C1 segment of cervical spinal cord (tissue), 14 donors: ENCODE results near the gene P2RY2.

Experiments
- DNase-seq, 14 donors: peaks; one replicate each; lab custom pipeline; 2025; lab: John Stamatoyannopoulos, UW

The P2RY2 gene

DNA sequence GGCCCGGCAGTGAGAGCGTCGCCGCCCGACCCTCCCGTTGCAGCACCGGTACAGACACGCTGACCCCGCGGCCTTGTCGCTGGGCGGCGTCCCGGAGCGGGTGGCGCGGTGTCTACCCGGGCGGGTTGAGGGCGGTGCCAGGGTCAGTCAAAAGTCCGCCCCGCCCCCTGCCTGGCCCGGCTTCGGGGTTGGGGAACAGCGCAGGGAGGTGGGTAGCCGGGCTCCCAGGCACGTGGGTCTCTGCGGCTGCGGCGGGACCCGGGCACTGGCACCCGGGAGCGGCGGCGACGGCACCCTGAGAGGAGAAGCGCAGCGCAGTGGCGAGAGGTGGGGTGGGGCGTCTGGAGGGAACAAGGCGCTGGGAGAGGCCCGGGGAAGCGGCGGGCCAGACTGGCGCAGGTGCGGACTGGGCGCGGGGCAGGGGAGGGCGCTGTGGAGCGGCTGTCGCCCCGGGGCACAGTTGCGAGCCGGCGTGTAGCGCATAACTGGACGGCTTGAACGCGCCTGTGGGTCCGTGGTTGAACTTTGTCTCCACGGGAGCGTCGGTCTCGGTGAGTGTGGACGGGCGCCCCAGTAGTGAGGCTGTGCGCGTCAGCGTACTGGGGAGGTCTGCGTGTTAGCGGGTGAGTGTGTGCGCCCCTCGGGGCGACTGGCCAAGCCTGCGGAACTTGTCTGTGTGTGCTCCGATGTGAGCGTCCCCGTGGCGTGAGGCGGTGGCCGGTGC is at the start of gene P2RY2:
Gene P2RY2, plus strand, starts transcription at position 176 of the 724 bp plus-strand sequence. CDS start 15,879 bp downstream, outside the sequence.
- DNase-seq, result peak in 5 of 14 donors; percentile 13 to 42 (median 24)

GRCh38 chr11:73168925-73169579 is 49.0 kb upstream of the P2RY2 start:
- DNase-seq, result no peak

GRCh38 chr11:73170140-73170539 is 47.9 kb upstream of the P2RY2 start:
- no peak for DNase-seq

GRCh38 chr11:73171436-73172161 is 46.5 kb upstream of the P2RY2 start:
- DNase-seq, result no peak

DNA sequence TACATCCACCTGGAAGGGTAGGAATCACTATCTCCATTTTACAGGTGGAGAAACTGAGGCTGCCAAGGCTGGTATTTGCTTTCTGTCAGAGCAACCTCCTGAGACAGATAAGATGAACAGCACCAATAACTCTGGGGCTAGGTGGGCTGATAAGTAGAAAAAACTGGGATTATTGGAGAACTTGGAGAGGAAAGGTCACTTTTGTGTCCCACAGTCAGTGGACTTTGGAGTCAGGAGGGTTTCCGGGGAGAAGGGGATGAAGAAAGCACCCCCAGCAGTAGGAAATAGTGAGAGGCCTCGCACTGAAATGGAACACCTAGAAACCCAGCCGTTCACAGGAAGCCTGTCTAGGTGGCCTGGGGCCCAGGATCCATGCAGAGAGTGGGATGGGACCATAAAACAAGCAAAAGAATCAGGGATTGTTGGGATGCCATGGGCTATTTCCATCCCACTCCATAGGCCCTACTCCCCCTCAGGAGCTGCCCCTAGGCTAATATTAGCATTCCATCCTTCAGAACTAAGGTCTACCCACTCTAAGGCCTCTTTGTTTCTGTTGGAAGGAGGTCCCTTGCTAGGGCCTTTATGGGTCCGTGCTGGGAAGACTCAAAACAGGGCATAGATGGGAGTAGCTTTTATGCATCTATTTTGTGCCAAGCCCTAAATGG is 45.0 kb upstream of the P2RY2 start:
- DNase-seq, result no peak

GRCh38 chr11:73173755-73174494 is 44.2 kb upstream of the P2RY2 start:
- DNase-seq, result no peak

GRCh38 chr11:73174495-73174791 is 43.6 kb upstream of the P2RY2 start:
- DNase-seq, result no peak

- no peak for DNase-seq
Measured at GRCh38 chr11:73175551-73176144, 42.4 kb upstream of the P2RY2 start.

DNA sequence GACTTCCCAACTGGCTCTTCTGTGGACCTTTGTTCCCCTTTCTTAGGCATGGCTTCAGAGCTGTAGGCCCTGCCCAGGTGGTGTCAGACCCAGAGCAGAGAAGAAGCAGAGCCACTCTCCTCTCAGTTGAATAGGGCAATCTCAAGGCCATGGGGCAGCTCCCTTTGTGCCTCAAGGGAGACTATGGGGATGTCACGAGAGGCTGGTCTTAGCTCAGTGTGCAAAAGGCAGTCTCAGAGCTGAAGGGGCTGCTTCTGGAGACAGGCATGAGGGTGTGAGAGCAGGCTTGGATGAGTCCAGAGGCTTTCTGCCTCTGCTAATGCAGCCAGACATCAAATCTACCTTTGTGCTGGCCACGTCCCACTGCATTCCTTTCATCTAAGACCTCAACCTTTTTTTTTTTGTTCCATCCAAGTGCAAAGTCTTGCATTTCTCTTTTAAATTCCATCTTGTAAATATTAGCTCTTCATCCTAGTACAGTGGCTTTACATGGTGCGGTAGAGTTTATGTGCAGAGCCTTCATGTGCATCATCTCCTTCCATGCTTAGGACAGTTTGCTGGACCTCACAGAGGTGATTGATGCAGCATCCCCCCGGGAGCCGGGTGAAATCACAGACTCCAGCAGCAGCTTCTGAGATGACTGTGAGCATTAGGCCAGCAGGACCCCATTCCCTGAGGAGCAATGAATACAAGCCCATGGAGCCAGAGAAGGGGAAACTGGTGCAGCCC is 41.8 kb upstream of the P2RY2 start:
- no peak for DNase-seq

GRCh38 chr11:73176874-73177155 is 41.3 kb upstream of the P2RY2 start:
- no peak for DNase-seq

DNA sequence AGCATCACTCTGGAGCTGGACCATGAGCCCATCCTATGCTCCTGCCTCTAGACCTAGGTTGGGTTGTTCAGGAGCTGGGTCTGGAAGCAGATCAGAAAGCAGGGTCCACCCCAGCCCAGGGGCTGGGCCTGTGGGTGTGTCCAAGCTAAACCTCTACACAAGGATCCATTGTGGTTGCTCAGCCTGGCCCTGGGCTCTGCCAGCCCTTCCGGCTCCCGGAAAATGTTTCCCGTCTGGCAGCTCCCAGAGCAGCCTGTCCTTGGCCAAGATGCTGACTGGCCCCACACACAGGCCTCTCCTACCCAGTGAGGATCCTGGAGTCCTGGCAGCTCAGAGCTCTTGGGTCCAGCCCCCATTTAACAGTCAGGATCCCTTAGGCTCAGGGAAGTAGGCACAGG is 40.7 kb upstream of the P2RY2 start:
- peak in 8 of 14 donors; percentile 28 to 81 (median 44) for DNase-seq

GRCh38 chr11:73177778-73178539 is 40.1 kb upstream of the P2RY2 start:
- DNase-seq, result peak in 12 of 14 donors; percentile 37 to 80 (median 66)

GRCh38 chr11:73178681-73179080 is 39.4 kb upstream of the P2RY2 start:
- DNase-seq, result no peak

GRCh38 chr11:73182824-73183321 is 35.2 kb upstream of the P2RY2 start:
- DNase-seq, result no peak

DNA sequence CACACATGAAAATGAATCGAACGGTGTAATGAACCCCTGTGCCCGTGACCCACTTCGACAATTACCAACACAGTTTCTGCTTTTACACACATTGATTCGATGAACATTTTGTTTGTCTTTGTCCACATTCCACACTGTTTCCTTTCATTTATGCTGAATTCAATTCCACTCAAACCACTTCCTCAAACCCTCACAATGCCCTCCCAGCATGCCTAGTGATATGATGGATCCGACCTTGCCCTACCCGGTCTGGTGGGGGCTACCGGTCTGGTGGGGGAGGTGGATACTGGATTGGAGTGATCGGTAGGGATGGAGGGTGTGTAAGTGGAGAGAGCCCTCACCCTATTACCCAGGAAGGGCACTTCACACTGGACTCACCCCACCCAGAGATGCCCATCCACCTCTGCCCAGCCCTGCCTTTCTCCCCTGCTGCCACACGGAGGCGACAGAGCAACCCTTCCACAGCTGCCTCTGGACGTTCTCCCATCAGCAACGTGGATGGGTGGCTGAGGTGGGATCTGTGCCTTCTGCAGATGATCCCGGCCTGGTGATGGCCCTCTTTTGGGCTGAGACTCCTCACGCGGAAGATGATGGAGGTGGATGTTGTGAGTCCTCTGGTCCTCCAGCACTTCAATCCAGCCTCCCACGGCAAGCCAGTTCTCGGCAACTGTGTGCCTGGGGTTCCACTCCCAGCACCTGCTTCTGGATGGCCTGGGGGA is 33.0 kb upstream of the P2RY2 start:
- DNase-seq, result peak in 9 of 14 donors; percentile 13 to 67 (median 30)

- no peak for DNase-seq
Measured at GRCh38 chr11:73185680-73186293, 32.3 kb upstream of the P2RY2 start.

GRCh38 chr11:73186294-73186850 is 31.7 kb upstream of the P2RY2 start:
- DNase-seq, result no peak

- no peak for DNase-seq
Measured at GRCh38 chr11:73186886-73187285, 31.2 kb upstream of the P2RY2 start.
